Trophoblast cell (in vitro differentiated cells and primary cell): ENCODE measurements around the gene MAP2K7.

Source experiments
- DNase-seq, 2 donors: peaks; one replicate each; pipeline ENCODE4 v3.0.0-alpha.2; 2016
- H2AFZ ChIP-seq: 2 replicates; pipeline ENCODE4 v1.6.1; 2013; ENCODE audit warnings: low read length, moderate library complexity, mild to moderate bottlenecking; ENCODE audit not compliant: insufficient read depth, poor library complexity
- H2AK5ac ChIP-seq: 2 replicates; pipeline ENCODE4 v1.6.1; 2013; ENCODE audit warnings: mild to moderate bottlenecking, low read length
- H2BK120ac ChIP-seq: 2 replicates; pipeline ENCODE4 v1.6.1; 2013; ENCODE audit warnings: low read length, mild to moderate bottlenecking, moderate library complexity; ENCODE audit not compliant: insufficient read depth, poor library complexity
- H2BK12ac ChIP-seq: 2 replicates; pipeline ENCODE4 v1.6.1; 2013; ENCODE audit warnings: mild to moderate bottlenecking, low read length, moderate library complexity
- H2BK5ac ChIP-seq: 2 replicates; pipeline ENCODE4 v1.6.1; 2013; ENCODE audit warnings: low read length, low read depth, moderate library complexity, mild to moderate bottlenecking; ENCODE audit not compliant: poor library complexity
- H3K14ac ChIP-seq: 2 replicates; pipeline ENCODE4 v1.6.1; 2013; ENCODE audit warnings: mild to moderate bottlenecking, low read length
- H3K18ac ChIP-seq: 2 replicates; pipeline ENCODE4 v1.6.1; 2013; ENCODE audit warnings: mild to moderate bottlenecking, low read length
- H3K23ac ChIP-seq: 2 replicates; pipeline ENCODE4 v1.6.1; 2013; ENCODE audit warnings: low read length
- H3K27ac ChIP-seq: 2 replicates; pipeline ENCODE4 v1.5.1; 2013; ENCODE audit warnings: low read depth, mild to moderate bottlenecking, inconsistent platforms, low read length, moderate library complexity
- H3K27me3 ChIP-seq: 2 replicates; pipeline ENCODE4 v1.6.1; 2013; ENCODE audit warnings: inconsistent platforms, mild to moderate bottlenecking, low read length, moderate library complexity; ENCODE audit not compliant: insufficient read depth
- H3K36me3 ChIP-seq, 2 experiments: 1 replicate in 1 of 2; 2 replicates in 1 of 2; pipeline ENCODE4 v1.6.1; 2013; ENCODE audit warnings: low read length in 2 of 2, mild to moderate bottlenecking in 2 of 2, moderate library complexity in 1 of 2; ENCODE audit not compliant: insufficient read depth in 2 of 2, control insufficient read depth in 1 of 2
- H3K4ac ChIP-seq: 2 replicates; pipeline ENCODE4 v1.6.1; 2013; ENCODE audit warnings: low read depth, mild to moderate bottlenecking, low read length, moderate library complexity
- H3K4me1 ChIP-seq, 2 experiments: 1 replicate in 1 of 2; 2 replicates in 1 of 2; pipeline ENCODE4 v1.6.1; 2013; ENCODE audit warnings: low read length in 2 of 2, mild to moderate bottlenecking in 2 of 2, moderate library complexity in 1 of 2; ENCODE audit not compliant: insufficient read depth in 2 of 2, control insufficient read depth in 1 of 2
- H3K4me2 ChIP-seq: 2 replicates; pipeline ENCODE4 v1.6.1; 2013; ENCODE audit warnings: inconsistent platforms, mild to moderate bottlenecking, low read length, moderate library complexity
- H3K4me3 ChIP-seq: 2 replicates; pipeline ENCODE4 v1.5.1; 2013; ENCODE audit warnings: mild to moderate bottlenecking, low read depth, low read length, inconsistent platforms
- H3K79me1 ChIP-seq: one replicate; pipeline ENCODE4 v1.6.1; 2013; ENCODE audit warnings: low read length
- H3K79me2 ChIP-seq: 2 replicates; pipeline ENCODE4 v1.6.1; 2013; ENCODE audit warnings: low read length, mild to moderate bottlenecking; ENCODE audit not compliant: control insufficient read depth, insufficient read depth, poor library complexity
- H3K9ac ChIP-seq: 2 replicates; pipeline ENCODE4 v1.6.1; 2013; ENCODE audit warnings: mild to moderate bottlenecking, low read length
- H3K9me3 ChIP-seq: 2 replicates; pipeline ENCODE4 v1.6.1; 2013; ENCODE audit warnings: low read depth, mild to moderate bottlenecking, control low read depth, inconsistent platforms, low read length; ENCODE audit not compliant: insufficient read depth
- H4K12ac ChIP-seq: 2 replicates; pipeline ENCODE4 v1.6.1; 2013; ENCODE audit warnings: low read depth, mild to moderate bottlenecking, low read length, moderate library complexity
- H4K8ac ChIP-seq: 2 replicates; pipeline ENCODE4 v1.6.1; 2013; ENCODE audit warnings: low read depth, mild to moderate bottlenecking, low read length, moderate library complexity
- H4K91ac ChIP-seq: one replicate; pipeline ENCODE4 v1.6.1; 2013; ENCODE audit warnings: low read depth, mild to moderate bottlenecking, low read length, moderate library complexity
- WGBS: extraction: QIAGEN DNeasy Blood & Tissue Kit; methylation state at CpG from one replicate; pipeline ENCODE4 v1.1.7; 2013; ENCODE audit warnings: missing lambda C conversion rate; ENCODE audit not compliant: insufficient read length, insufficient coverage; ENCODE audit errors: extremely low coverage; 5-methylcytosine and 5-hydroxymethylcytosine counted together

Gene MAP2K7

GRCh38 chr19:7863971-7864689 lies 39.5 kb upstream of the MAP2K7 start:
- no peak overlapping the region for H3K4me2 ChIP-seq
- H4K12ac ChIP-seq: no peak overlapping the region
- no peak overlapping the region for H3K9ac ChIP-seq
- no peak overlapping the region for H2BK120ac ChIP-seq
- DNase-seq: no peak
- H3K36me3 ChIP-seq: no peaks in the 10 kb centered on the region
- H3K79me2 ChIP-seq: no peaks in the 10 kb centered on the region
- no peak overlapping the region for H4K8ac ChIP-seq
- H3K18ac ChIP-seq: no peak overlapping the region
- peaks cover 5 to 19% of the 10 kb centered on the region in 2 experiments for H3K4me1 ChIP-seq
- H3K4me3 ChIP-seq: no peak overlapping the region
- no peak overlapping the region for H3K27ac ChIP-seq
- no peak overlapping the region for H2AFZ ChIP-seq
- no peak overlapping the region for H4K91ac ChIP-seq
- no peak overlapping the region for H3K23ac ChIP-seq
- no peak overlapping the region for H3K14ac ChIP-seq
- H2AK5ac ChIP-seq: no peak overlapping the region
- peaks cover 27% of the 10 kb centered on the region for H3K27me3 ChIP-seq
- no peak overlapping the region for H3K4ac ChIP-seq
- no peaks in the 10 kb centered on the region for H3K79me1 ChIP-seq
- peaks cover 7% of the 10 kb centered on the region for H3K9me3 ChIP-seq
- no CpG with 5 or more reads among the region's 21 CpGs for WGBS
- no peak overlapping the region for H2BK5ac ChIP-seq
- H2BK12ac ChIP-seq: no peak overlapping the region

DNA sequence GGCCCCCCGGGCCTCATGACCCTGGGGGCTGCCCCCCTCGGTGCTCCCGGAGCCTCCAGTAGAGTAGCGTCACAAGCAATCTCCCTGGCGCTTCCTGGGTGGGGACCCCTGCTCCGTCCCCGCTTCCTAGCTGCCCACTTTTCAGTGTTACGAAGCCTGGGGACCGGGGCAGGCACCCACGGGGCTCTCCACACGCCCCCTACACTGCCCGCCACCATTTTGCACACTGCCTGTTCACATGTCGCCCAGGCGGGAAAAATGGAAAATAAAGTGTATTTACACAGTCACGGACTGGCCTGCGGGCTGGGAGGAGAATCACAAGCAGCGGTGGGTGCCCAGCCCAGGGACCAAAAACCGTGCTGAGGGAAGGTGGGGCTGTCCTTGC lies 39.0 kb upstream of the MAP2K7 start:
- H4K12ac ChIP-seq: no peak overlapping the region
- no peak overlapping the region for H3K4ac ChIP-seq
- no peak overlapping the region for H2BK120ac ChIP-seq
- H3K9me3 ChIP-seq: peaks cover 10% of the 10 kb centered on the region
- H3K4me1 ChIP-seq: peaks cover 10 to 24% of the 10 kb centered on the region in 2 experiments
- H2BK12ac ChIP-seq: no peak overlapping the region
- no peak for DNase-seq
- no peak overlapping the region for H3K4me3 ChIP-seq
- no CpG with 5 or more reads among the region's 18 CpGs for WGBS
- no peaks in the 10 kb centered on the region for H3K79me2 ChIP-seq
- H3K9ac ChIP-seq: no peak overlapping the region
- H3K79me1 ChIP-seq: no peaks in the 10 kb centered on the region
- no peak overlapping the region for H3K14ac ChIP-seq
- no peak overlapping the region for H3K23ac ChIP-seq
- H3K27me3 ChIP-seq: peaks cover 27% of the 10 kb centered on the region
- H3K36me3 ChIP-seq: no peaks in the 10 kb centered on the region
- H4K8ac ChIP-seq: no peak overlapping the region
- H2AK5ac ChIP-seq: no peak overlapping the region
- no peak overlapping the region for H3K18ac ChIP-seq
- no peak overlapping the region for H2AFZ ChIP-seq
- no peak overlapping the region for H3K4me2 ChIP-seq
- H2BK5ac ChIP-seq: no peak overlapping the region
- H3K27ac ChIP-seq: no peak overlapping the region
- H4K91ac ChIP-seq: no peak overlapping the region

- peaks cover 27% of the 10 kb centered on the region for H3K27me3 ChIP-seq
Observed at GRCh38 chr19:7865262-7865911, 38.3 kb upstream of the MAP2K7 start.

GRCh38 chr19:7866399-7867091 lies 37.1 kb upstream of the MAP2K7 start:
- H3K23ac ChIP-seq: no peak overlapping the region
- H3K18ac ChIP-seq: no peak overlapping the region
- no peak overlapping the region for H2AFZ ChIP-seq
- no peak overlapping the region for H2BK5ac ChIP-seq
- WGBS: no CpG with 5 or more reads among the region's 12 CpGs
- no peak overlapping the region for H3K27ac ChIP-seq
- peaks cover 27% of the 10 kb centered on the region for H3K27me3 ChIP-seq
- H2BK12ac ChIP-seq: no peak overlapping the region
- no peak overlapping the region for H3K4me3 ChIP-seq
- H3K36me3 ChIP-seq: no peaks in the 10 kb centered on the region
- H4K8ac ChIP-seq: no peak overlapping the region
- no peak for DNase-seq
- no peak overlapping the region for H2AK5ac ChIP-seq
- H2BK120ac ChIP-seq: no peak overlapping the region
- H3K9ac ChIP-seq: no peak overlapping the region
- no peaks in the 10 kb centered on the region for H3K79me2 ChIP-seq
- no peak overlapping the region for H3K4me2 ChIP-seq
- no peak overlapping the region for H4K12ac ChIP-seq
- H3K4ac ChIP-seq: no peak overlapping the region
- H4K91ac ChIP-seq: no peak overlapping the region
- no peaks in the 10 kb centered on the region for H3K79me1 ChIP-seq
- peaks cover 13% of the 10 kb centered on the region for H3K9me3 ChIP-seq
- H3K4me1 ChIP-seq: peaks cover 13 to 37% of the 10 kb centered on the region in 2 experiments
- H3K14ac ChIP-seq: no peak overlapping the region

More at GRCh38 chr19:7865262-7865911, 38.3 kb upstream of the MAP2K7 start:
- H3K9ac ChIP-seq: no peak overlapping the region
- no peak overlapping the region for H3K27ac ChIP-seq
- no peak overlapping the region for H3K23ac ChIP-seq
- H4K91ac ChIP-seq: no peak overlapping the region
- H3K79me1 ChIP-seq: no peaks in the 10 kb centered on the region
- no peak overlapping the region for H2BK5ac ChIP-seq
- H3K14ac ChIP-seq: no peak overlapping the region
- no peak overlapping the region for H3K4me2 ChIP-seq
- no peak overlapping the region for H3K4ac ChIP-seq
- peaks cover 13 to 28% of the 10 kb centered on the region in 2 experiments for H3K4me1 ChIP-seq
- DNase-seq: no peak
- no peak overlapping the region for H3K4me3 ChIP-seq
- no peak overlapping the region for H2AFZ ChIP-seq
- H4K8ac ChIP-seq: no peak overlapping the region
- no peaks in the 10 kb centered on the region for H3K79me2 ChIP-seq
- no peaks in the 10 kb centered on the region for H3K36me3 ChIP-seq
- no peak overlapping the region for H2AK5ac ChIP-seq
- H3K18ac ChIP-seq: no peak overlapping the region
- WGBS: no CpG with 5 or more reads among the region's 10 CpGs
- H2BK120ac ChIP-seq: no peak overlapping the region
- H3K9me3 ChIP-seq: peaks cover 11% of the 10 kb centered on the region
- H2BK12ac ChIP-seq: no peak overlapping the region
- no peak overlapping the region for H4K12ac ChIP-seq
